Head of caudate nucleus (tissue), 42 donors: Measurements from ENCODE around the gene SLC16A10.
A peak's percentile ranks its signal among the peaks of the same experiment; 100 is the strongest.
"Not testable (repeated sequence)": the region's sequence is repeated elsewhere in the genome, so short reads cannot be mapped to it uniquely, and the experiment has no call there.

Source experiments
- DNase-seq, 42 donors: peaks; one replicate each; pipeline versions ENCODE4 v3.0.0 to v3.0.0-alpha.2; 2020 to 2021; ENCODE audit warnings: mixed read lengths in 7 of 42
- intact Hi-C: fragments of 100-400 bp; cut with DNase I; formaldehyde crosslinking; loops from one replicate; pipeline ENCODE4 v1.15.0; 2022

Gene SLC16A10

GRCh38 chr6:111238464-111239119, 151.3 kb downstream of the SLC16A10 start:
- DNase-seq, result no peak
- intact Hi-C loops, result no loop called here

DNA sequence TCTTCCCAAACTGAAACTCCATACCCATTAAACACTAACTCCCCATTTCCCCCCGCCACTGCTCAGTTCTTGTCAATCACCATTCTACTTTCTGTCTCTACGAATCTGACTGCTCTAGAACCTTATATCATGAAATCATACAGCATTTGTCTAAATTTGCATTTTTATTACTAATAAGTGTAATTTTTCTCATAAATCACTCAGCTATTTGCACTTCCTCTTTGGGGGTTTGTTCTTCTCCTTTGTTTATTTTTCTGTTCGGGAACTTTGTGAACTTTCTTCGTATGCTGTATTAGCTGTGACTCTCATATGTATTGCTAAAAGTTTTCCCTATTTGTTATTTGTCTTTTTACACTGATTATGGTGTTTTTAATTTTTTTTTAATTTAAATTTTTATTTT, 152.2 kb downstream of the SLC16A10 start:
- intact Hi-C loops, result no loop called here

GRCh38 chr6:111242452-111242851, 155.1 kb downstream of the SLC16A10 start:
- no peak for DNase-seq
- intact Hi-C loops, result no loop called here

More for the DNA sequence above, 152.2 kb downstream of the SLC16A10 start:
- no peak for DNase-seq

- DNase-seq, result no peak
- intact Hi-C loops, result no loop called here
Measured at GRCh38 chr6:111243095-111243494, 155.8 kb downstream of the SLC16A10 start.

DNA sequence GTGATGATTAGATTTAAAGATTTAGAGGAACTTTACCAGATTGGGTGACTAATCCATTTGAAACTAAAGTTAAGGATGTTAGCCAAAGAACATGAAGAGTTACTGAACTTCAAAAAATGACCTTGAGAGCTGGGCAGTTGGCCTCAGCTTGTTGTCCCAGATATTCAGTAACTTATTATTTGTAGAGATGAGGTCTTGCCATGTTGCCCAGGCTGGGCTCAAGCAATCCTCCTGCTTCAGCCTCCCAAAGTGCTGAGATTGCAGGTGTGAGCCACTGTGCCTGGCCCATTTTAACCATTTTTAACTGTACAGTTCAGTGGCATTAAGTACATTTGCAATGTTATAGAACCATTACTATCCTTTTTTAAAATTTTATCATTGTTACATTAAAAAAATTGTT, 161.5 kb downstream of the SLC16A10 start:
- DNase-seq, result no peak
- intact Hi-C loops, result no loop called here

GRCh38 chr6:111250791-111251354, 163.6 kb downstream of the SLC16A10 start:
- intact Hi-C loops, result loop anchor here (10.0 kb wide), 1 partner anchor 234 kb away; the partner anchor contains the start of gene REV3L
- DNase-seq, result no peak

- intact Hi-C loops, result loop anchor here (10.0 kb wide), 1 partner anchor 232 kb away; the partner anchor contains the start of gene REV3L
- DNase-seq, result no peak
Measured at GRCh38 chr6:111252726-111253125, 165.4 kb downstream of the SLC16A10 start.

DNA sequence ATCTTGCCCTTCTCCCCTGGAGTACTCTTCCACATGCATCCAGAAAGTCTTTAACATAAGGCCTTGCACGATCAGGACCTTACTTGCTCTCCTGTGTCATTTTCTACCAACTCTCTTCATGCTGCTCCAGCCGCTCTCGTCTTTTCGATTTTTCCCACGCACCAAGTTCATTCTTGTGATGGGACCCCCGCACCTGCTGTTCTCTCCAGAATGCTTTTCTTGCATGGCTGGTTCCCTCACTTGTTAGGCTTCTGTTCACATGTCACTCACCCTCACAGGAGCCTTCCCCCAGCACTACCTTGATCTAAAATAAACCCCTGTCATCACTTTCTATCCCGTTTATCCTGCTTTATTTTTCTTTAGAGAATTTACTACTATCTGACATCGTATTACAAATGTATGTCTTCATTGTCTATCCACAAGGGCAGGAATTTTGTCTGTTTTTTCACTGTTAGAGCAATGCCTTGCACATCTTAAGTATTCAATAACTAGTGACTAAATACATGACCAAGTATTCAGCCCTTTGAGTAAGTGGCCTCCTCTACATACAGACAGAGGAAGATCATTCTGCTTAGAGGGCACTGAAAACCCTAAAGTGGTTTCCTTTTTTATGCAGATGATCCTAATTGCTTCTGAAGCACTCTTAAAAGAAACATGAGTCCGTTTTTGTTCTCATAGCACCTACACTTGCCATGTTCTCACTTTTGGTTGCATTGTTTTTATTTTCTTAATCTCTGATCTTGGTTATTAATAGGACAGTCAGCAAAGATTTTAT, 166.9 kb downstream of the SLC16A10 start:
- no peak for DNase-seq

DNA sequence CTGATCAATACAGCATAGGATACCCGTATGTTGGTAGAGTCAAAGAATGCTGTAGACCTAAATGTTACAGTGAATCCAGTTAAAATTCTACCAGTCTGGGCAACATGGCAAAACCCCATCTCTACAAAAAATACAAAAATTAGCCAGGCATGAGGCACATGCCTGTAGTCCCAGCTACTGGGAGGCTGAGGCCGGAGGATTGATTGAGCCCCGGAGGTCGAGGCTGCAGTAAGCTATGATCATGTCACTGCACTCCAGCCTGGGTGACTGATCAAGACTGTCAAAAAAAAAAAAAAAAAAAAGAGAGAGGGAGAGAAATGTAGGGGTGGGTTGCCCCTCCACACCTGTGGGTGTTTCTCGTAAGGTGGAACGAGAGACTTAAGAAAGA, 167.5 kb downstream of the SLC16A10 start:
- intact Hi-C loops, result loop anchor here (10.0 kb wide), 1 partner anchor 230 kb away; the partner anchor contains the start of gene REV3L
- no peak for DNase-seq

More for the DNA sequence above, 166.9 kb downstream of the SLC16A10 start:
- intact Hi-C loops, result loop anchor here (10.0 kb wide), 1 partner anchor 231 kb away; the partner anchor contains the start of gene REV3L

DNA sequence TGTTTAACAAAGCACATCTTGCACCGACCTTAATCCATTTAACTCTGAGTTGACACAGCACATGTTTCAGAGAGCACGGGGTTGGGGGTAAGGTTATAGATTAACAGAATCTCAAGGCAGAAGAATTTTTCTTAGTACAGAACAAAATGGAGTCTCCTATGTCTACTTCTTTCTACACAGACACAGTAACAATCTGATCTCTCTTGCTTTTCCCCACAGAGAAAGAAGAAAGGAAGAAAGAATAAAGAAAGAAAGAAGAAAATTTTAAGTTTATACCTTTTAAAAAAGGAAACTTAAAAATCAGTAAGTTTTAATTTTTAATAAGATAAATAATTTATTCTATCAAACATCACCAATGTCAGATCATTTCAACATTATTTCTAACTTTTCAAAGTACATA, 168.5 kb downstream of the SLC16A10 start:
- not testable (repeated sequence) for DNase-seq
- intact Hi-C loops, result loop anchor here (10.0 kb wide), 1 partner anchor 229 kb away; the partner anchor contains the start of gene REV3L

- DNase-seq, result no peak
- intact Hi-C loops, result loop anchor here (10.0 kb wide), 1 partner anchor 228 kb away; the partner anchor contains the start of gene REV3L
Measured at GRCh38 chr6:111256646-111257045, 169.3 kb downstream of the SLC16A10 start.

DNA sequence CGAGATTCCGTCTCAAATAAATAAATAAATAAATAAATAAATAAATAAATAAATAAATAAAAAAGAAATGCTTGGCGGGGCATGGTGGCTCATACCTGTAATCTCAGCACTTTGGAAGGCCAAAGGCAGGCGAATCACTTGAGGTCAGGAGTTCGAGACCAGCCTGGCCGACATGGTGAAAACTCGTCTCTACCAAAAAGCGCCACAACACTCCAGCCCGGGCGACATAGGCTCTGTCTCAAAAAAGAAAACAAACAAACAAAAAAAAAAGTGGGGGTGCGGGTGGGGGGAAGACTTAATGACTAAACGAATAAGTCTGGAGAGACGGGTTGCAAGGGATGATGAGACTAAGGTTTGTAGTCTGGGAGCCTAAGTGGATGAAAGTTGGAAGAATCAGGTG, 170.7 kb downstream of the SLC16A10 start:
- DNase-seq, result no peak
- intact Hi-C loops, result loop anchor here (10.0 kb wide), 1 partner anchor 227 kb away; the partner anchor contains the start of gene REV3L

- DNase-seq, result no peak
- intact Hi-C loops, result loop anchor here (10.0 kb wide), 1 partner anchor 226 kb away; the partner anchor contains the start of gene REV3L
Measured at GRCh38 chr6:111258615-111259088, 171.3 kb downstream of the SLC16A10 start.

- intact Hi-C loops, result loop anchor here (10.0 kb wide), 1 partner anchor 226 kb away; the partner anchor contains the start of gene REV3L
- peak; percentile 94 to 100 (median 99) for DNase-seq
Measured at GRCh38 chr6:111259089-111259831, 172.0 kb downstream of the SLC16A10 start.

DNA sequence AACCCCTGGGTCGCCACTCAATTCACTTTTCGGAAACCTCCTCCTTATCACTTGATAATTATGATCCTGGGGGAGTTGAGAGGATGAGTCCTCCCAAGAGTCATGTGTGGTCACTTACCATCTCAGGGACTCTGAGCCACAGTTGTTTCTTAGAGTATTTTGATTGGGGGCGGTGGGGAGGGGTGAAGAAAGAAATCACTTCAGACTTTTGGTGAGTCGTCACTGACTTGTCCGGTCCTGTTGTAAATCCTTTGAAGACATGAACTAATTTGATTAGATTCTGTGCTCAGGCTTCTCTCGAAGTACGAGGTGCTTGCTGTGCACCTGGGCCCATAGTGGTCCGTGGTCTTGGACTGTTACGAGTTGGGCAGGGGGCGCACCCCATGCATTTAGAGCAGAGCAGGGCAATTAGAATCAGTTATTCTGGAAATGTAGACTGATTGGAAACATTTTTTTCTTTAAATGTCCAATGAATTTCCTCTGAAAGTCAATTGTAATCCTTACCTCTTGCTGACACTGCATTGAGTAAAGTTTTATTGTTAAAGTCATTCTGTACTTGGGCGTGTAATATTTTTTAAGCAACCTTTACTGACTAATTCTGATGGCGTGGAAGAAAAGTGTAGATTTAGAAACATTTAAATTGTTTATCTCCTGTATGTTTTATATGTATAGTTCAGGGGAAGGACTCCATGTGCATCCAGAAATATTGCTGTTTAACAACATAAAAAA, 173.4 kb downstream of the SLC16A10 start:
- no peak for DNase-seq
- intact Hi-C loops, result no loop called here

DNA sequence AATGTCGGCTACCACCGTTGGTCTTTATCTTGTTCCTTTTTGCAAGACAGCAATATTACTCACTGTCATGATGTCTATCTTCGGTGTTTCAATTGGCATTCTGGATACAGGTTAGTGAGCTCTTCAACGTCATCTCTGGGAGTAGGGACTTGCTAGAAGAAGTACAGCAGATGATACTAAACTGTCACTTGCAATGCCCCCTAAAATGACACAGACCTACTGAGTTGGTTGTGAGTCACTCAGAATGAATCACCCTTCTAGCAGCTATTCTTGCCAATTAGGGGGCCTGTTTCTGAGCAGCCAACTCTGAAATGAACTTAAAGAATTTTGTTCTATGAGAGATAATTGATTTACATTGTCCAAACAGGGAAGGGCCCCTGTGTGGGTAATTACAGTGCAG, 176.5 kb downstream of the SLC16A10 start:
- peak in 14 of 42 donors; percentile 7 to 74 (median 28) for DNase-seq
- intact Hi-C loops, result no loop called here

GRCh38 chr6:111265842-111266241, 178.5 kb downstream of the SLC16A10 start:
- intact Hi-C loops, result no loop called here

GRCh38 chr6:111266276-111266675, 179.0 kb downstream of the SLC16A10 start:
- DNase-seq, result no peak
- intact Hi-C loops, result no loop called here

More at GRCh38 chr6:111265842-111266241, 178.5 kb downstream of the SLC16A10 start:
- peak in 4 of 42 donors; percentile 6 to 40 (median 24) for DNase-seq
